Esophagus muscularis mucosa (tissue), 4 donors: ENCODE results near the gene KLK14. TPM values are rescaled to one million over a fixed set of nuclear protein-coding genes. Genes with fewer than 3 reads are reported as not detected.

ENCODE experiments used
- DNase-seq: peaks from one replicate; pipeline ENCODE4 v3.0.0-alpha.2; 2017; ENCODE audit errors: extremely low spot score
- H3K27ac ChIP-seq, 4 donors: fragments of 200-600 bp; sonication (generic); replicated peaks in 1 of 4; 1 replicate in 3 of 4; 2 replicates in 1 of 4; pipeline ENCODE4 v1.5.1; 2016 to 2019; ENCODE audit warnings: mild to moderate bottlenecking in 1 of 4
- H3K27me3 ChIP-seq, 4 donors: fragments of 200-600 bp; sonication (generic); one replicate each; pipeline versions ENCODE4 v1.5.1 to v1.6.0; 2016 to 2019
- H3K36me3 ChIP-seq, 4 donors: fragments of 200-600 bp; sonication (generic); one replicate each; pipeline ENCODE4 v1.5.1; 2016 to 2019
- H3K4me1 ChIP-seq, 4 donors: fragments of 200-600 bp; sonication (generic); one replicate each; pipeline ENCODE4 v1.5.1; 2016 to 2019
- H3K4me3 ChIP-seq, 4 donors: fragments of 200-600 bp; sonication (generic); 1 replicate in 2 of 4; 2 replicates in 2 of 4; pipeline ENCODE4 v1.5.1; 2016 to 2019; ENCODE audit warnings: mild to moderate bottlenecking in 4 of 4, moderate library complexity in 1 of 4
- H3K9me3 ChIP-seq, 4 donors: fragments of 200-600 bp; sonication (generic); 1 replicate in 3 of 4; 2 replicates in 1 of 4; pipeline ENCODE4 v1.5.1; 2016 to 2019
- CTCF ChIP-seq, 3 experiments: fragments of 200-600 bp in 2 of 3; fragments of 450-650 bp in 1 of 3; sonication (generic) in 2 of 3; IDR thresholded peaks; one replicate each; pipeline ENCODE4 v1.5.1; 2017 to 2019; ENCODE audit warnings: antibody characterized with exemption in 3 of 3, mild to moderate bottlenecking in 2 of 3, moderate library complexity in 1 of 3
- EP300 ChIP-seq: sonication (generic); formaldehyde crosslinking; IDR thresholded peaks from one replicate; pipeline ENCODE4 v1.6.1; 2017; ENCODE audit warnings: antibody characterized with exemption
- POLR2A ChIP-seq: fragments of 450-650 bp; IDR thresholded peaks from one replicate; pipeline ENCODE4 v1.6.1; 2017; ENCODE audit warnings: antibody characterized with exemption, moderate library complexity, mild to moderate bottlenecking, low read depth
- POLR2AphosphoS5 ChIP-seq, 2 donors: sonication (generic); formaldehyde crosslinking; IDR thresholded peaks; one replicate each; pipeline ENCODE4 v1.6.1; 2017; ENCODE audit warnings: antibody characterized with exemption in 2 of 2
- WGBS: methylation state at CpG from one replicate; pipeline ENCODE4 v1.1.5; 2018; 5-methylcytosine and 5-hydroxymethylcytosine counted together
- intact Hi-C: fragments of 100-400 bp; cut with DNase I; formaldehyde crosslinking; loops from one replicate; pipeline ENCODE4 v1.15.1; 2023
- total RNA-seq, 4 donors: library from RNA; depleted of rRNA; stranded (reverse); fragments of >200 nt; gene quantifications; one replicate each; pipeline versions ENCODE4 v1.1.0 to v1.2.1, GENCODE V29; 2016

Gene KLK14
- total RNA-seq, 4 donors from 2014 or later = 0.52 TPM; not detected in 3

- Histone ChIP-seq H3K27me3 (no peaks in the 10 kb centered on the region), H3K36me3 (peaks cover 6 to 27% (median 17%) of the 10 kb centered on the region in 4 donors), H3K4me1 (peaks cover 13 to 36% (median 19%) of the 10 kb centered on the region in 4 donors), H3K4me3 (peak overlapping the region; percentile 65 to 89 (median 76)), H3K9me3 (no peaks in the 10 kb centered on the region), H3K27ac (peak overlapping the region; percentile 68 to 77 (median 68))
- 44% methylated on average over 9 of the region's 18 CpGs for WGBS
- intact Hi-C loops = loop anchor here (5.0 kb wide), 1 partner anchor 490 kb away; no protein-coding TSS in a partner anchor
- TF ChIP-seq POLR2AphosphoS5 (IDR thresholded peaks at IDR 0.05) (no peak), CTCF (IDR thresholded peaks at IDR 0.05) (no peak), POLR2A (no peak), EP300 (no peak)
- DNase-seq = no peak
These were observed 24.8 kb upstream of the KLK14 start for GRCh38 chr19:51107406-51108065.

- TF ChIP-seq CTCF (IDR thresholded peaks at IDR 0.05) = no peak
- TF ChIP-seq POLR2AphosphoS5 (IDR thresholded peaks at IDR 0.05) = no peak
- TF ChIP-seq POLR2A = no peak
- no peak for TF ChIP-seq EP300
- Histone ChIP-seq H3K27me3 (no peaks in the 10 kb centered on the region), H3K9me3 (no peaks in the 10 kb centered on the region), H3K4me3 (no peak overlapping the region), H3K36me3 (peaks cover 6 to 56% (median 32%) of the 10 kb centered on the region in 4 donors), H3K27ac (no peak overlapping the region), H3K4me1 (peaks cover 20 to 61% (median 24%) of the 10 kb centered on the region in 4 donors)
- WGBS = 89% methylated on average over 49 of the region's 49 CpGs
- no peak for DNase-seq
- intact Hi-C loops = no loop called here
These were observed 21.2 kb upstream of the KLK14 start for GRCh38 chr19:51103926-51104341.

DNA sequence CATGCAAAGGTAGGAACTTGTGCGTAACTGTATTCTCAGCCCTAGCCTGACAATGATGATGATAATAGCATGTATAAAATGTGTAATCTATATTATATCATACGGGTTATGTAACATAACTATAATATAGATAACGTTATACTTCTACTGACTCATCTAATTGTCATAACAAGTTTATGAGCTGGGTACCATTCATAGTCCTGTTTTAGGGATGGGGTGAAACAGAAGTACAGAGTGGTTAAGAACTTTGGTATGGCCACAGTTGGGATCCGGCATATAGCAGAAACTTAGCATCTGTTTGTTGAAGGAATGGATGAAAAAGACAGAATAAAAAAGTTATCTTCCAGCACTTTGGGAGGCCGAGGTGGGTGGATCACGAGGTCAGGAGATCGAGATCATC lies 20.3 kb upstream of the KLK14 start:
- no peak for DNase-seq
- Histone ChIP-seq H3K27me3 (no peaks in the 10 kb centered on the region), H3K4me1 (peaks cover 20 to 67% (median 24%) of the 10 kb centered on the region in 4 donors), H3K36me3 (peaks cover 6 to 63% (median 32%) of the 10 kb centered on the region in 4 donors), H3K4me3 (no peak overlapping the region), H3K9me3 (no peaks in the 10 kb centered on the region), H3K27ac (no peak overlapping the region)
- TF ChIP-seq EP300 (no peak), POLR2A (no peak), POLR2AphosphoS5 (IDR thresholded peaks at IDR 0.05) (no peak), CTCF (IDR thresholded peaks at IDR 0.05) (no peak)
- intact Hi-C loops = no loop called here
- WGBS = 81% methylated on average over 7 of the region's 7 CpGs

- 77% methylated on average over 5 of the region's 5 CpGs for WGBS
- TF ChIP-seq POLR2A (no peak), EP300 (no peak), CTCF (IDR thresholded peaks at IDR 0.05) (no peak), POLR2AphosphoS5 (IDR thresholded peaks at IDR 0.05) (no peak)
- H3K27ac ChIP-seq = no peak overlapping the region
- H3K36me3 ChIP-seq = peaks cover 6 to 67% (median 34%) of the 10 kb centered on the region in 4 donors
- DNase-seq = no peak
- peaks cover 6 to 53% (median 14%) of the 10 kb centered on the region in 4 donors for H3K4me1 ChIP-seq
- H3K9me3 ChIP-seq = no peaks in the 10 kb centered on the region
- intact Hi-C loops = no loop called here
- no peaks in the 10 kb centered on the region for H3K27me3 ChIP-seq
- H3K4me3 ChIP-seq = no peak overlapping the region
These were observed 18.6 kb upstream of the KLK14 start for GRCh38 chr19:51101171-51101865.
